Fibroblast of pulmonary artery (primary cell): ENCODE measurements around the gene FAM53B.

Experiments used
- DNase-seq: peaks from one replicate; pipeline ENCODE4 v3.0.0-alpha.2; 2010; ENCODE audit warnings: low read depth
- H3K4me3 ChIP-seq: replicated peaks from 2 replicates; pipeline ENCODE4 v1.5.1; 2011; ENCODE audit warnings: low read depth, mild to moderate bottlenecking, control low read depth, low read length, moderate library complexity
- CTCF ChIP-seq: IDR thresholded peaks from 2 replicates; pipeline ENCODE4 v1.5.1; 2011; ENCODE audit warnings: mild to moderate bottlenecking, control low read depth, low read length, inconsistent platforms; ENCODE audit errors: missing control alignments

The FAM53B gene

GRCh38 chr10:124648738-124649137 lies 95.4 kb downstream of the FAM53B start:
- DNase-seq: peak; percentile 86
- no peak for TF ChIP-seq CTCF
- no peak overlapping the region for H3K4me3 ChIP-seq

- no peak for TF ChIP-seq CTCF
Observed at GRCh38 chr10:124648131-124648475, 96.1 kb downstream of the FAM53B start.

GRCh38 chr10:124647421-124648130 lies 96.6 kb downstream of the FAM53B start:
- DNase-seq: peak; percentile 35
- TF ChIP-seq CTCF: peak; percentile 27
- H3K4me3 ChIP-seq: no peak overlapping the region

More at GRCh38 chr10:124648131-124648475, 96.1 kb downstream of the FAM53B start:
- DNase-seq: no peak
- no peak overlapping the region for H3K4me3 ChIP-seq

- TF ChIP-seq CTCF: no peak
- H3K4me3 ChIP-seq: no peak overlapping the region
- DNase-seq: peak; percentile 85
Observed at GRCh38 chr10:124646483-124647352, 97.5 kb downstream of the FAM53B start.

- no peak for DNase-seq
- TF ChIP-seq CTCF: no peak
- H3K4me3 ChIP-seq: no peak overlapping the region
Observed at GRCh38 chr10:124645467-124646095, 98.6 kb downstream of the FAM53B start.

GRCh38 chr10:124644771-124645415 lies 99.3 kb downstream of the FAM53B start:
- DNase-seq: no peak
- H3K4me3 ChIP-seq: no peak overlapping the region
- TF ChIP-seq CTCF: no peak
